Brain microvascular endothelial cell (primary cell): Measurements from ENCODE around the gene SKAP1.
"Not testable (repeated sequence)": the region's sequence is repeated elsewhere in the genome, so short reads cannot be mapped to it uniquely, and the experiment has no call there.

Source experiments
- DNase-seq: peaks from one replicate; pipeline ENCODE4 v3.0.0-alpha.2; 2020
- H3K27ac ChIP-seq: fragments of 250-450 bp; sonication (Bioruptor Pico); 2 replicates; pipeline ENCODE4 v1.5.1; 2020; ENCODE audit warnings: mild to moderate bottlenecking, moderate library complexity
- H3K27me3 ChIP-seq: fragments of 250-450 bp; sonication (Bioruptor Pico); replicated peaks from 2 replicates; pipeline ENCODE4 v1.5.1; 2020; ENCODE audit warnings: mild to moderate bottlenecking
- H3K36me3 ChIP-seq: fragments of 250-450 bp; sonication (Bioruptor Pico); replicated peaks from 2 replicates; pipeline ENCODE4 v1.5.1; 2020; ENCODE audit warnings: mild to moderate bottlenecking
- H3K4me3 ChIP-seq: 2 replicates; pipeline ENCODE4 v1.5.1; 2011; ENCODE audit warnings: low read depth, mild to moderate bottlenecking, control low read depth, low read length, moderate library complexity
- in situ Hi-C: cut with HindIII; loops from 2 replicates; pipeline ENCODE4 v1.10.0; 2017; ENCODE audit warnings: low sequenced_read_pairs, low pct_ligation_motif_present
- TF ChIP-seq, protein P1 (sequence below): IDR thresholded peaks from 2 replicates; pipeline ENCODE4 v1.5.1; 2011; ENCODE audit warnings: low read depth, mild to moderate bottlenecking, moderate library complexity, low read length, control low read depth, inconsistent platforms; ENCODE audit errors: missing control alignments

SKAP1 gene

DNA sequence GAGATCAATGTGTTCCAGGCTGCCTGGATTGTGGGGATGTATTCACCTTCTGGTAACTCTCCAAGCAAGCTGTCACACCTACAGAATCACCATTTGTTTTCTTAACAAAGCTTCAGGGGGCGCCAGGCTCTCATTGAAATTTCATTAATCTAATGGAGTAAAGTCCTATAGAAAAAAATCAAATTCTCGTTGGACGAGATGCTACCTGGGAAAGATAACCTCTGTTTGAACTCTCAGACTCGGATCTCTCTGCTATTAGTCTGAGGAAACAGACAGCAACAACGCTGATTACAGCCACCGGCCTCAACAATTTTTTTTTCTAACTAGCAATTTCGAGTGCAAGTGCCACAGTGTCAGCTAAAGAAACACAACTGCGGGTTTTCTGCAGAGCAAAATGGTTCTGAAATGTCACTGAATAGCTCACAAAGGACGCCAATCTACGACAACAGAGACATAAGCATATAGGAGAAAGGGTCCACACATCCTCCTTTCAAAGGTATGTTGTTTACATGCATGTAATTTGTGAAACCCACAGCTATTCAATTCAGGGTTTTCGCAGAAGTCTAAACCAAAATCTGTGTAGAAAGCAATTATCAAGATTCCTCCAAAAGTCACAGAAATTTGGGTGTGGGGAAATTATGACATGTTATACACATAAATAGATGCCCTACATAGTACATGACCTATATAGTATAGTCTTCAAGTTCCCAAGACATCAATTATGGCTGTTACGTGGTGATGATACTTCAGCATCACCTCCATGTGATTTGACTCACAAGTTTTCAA, 135.8 kb downstream of the SKAP1 start:
- Histone ChIP-seq H3K27me3 (no peaks in the 10 kb centered on the region), H3K4me3 (no peak overlapping the region), H3K27ac (no peak overlapping the region), H3K36me3 (no peaks in the 10 kb centered on the region)
- DNase-seq, result no peak
- in situ Hi-C loops, result no loop called here
- TF ChIP-seq, protein P1, sequence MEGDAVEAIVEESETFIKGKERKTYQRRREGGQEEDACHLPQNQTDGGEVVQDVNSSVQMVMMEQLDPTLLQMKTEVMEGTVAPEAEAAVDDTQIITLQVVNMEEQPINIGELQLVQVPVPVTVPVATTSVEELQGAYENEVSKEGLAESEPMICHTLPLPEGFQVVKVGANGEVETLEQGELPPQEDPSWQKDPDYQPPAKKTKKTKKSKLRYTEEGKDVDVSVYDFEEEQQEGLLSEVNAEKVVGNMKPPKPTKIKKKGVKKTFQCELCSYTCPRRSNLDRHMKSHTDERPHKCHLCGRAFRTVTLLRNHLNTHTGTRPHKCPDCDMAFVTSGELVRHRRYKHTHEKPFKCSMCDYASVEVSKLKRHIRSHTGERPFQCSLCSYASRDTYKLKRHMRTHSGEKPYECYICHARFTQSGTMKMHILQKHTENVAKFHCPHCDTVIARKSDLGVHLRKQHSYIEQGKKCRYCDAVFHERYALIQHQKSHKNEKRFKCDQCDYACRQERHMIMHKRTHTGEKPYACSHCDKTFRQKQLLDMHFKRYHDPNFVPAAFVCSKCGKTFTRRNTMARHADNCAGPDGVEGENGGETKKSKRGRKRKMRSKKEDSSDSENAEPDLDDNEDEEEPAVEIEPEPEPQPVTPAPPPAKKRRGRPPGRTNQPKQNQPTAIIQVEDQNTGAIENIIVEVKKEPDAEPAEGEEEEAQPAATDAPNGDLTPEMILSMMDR, result no peak

DNA sequence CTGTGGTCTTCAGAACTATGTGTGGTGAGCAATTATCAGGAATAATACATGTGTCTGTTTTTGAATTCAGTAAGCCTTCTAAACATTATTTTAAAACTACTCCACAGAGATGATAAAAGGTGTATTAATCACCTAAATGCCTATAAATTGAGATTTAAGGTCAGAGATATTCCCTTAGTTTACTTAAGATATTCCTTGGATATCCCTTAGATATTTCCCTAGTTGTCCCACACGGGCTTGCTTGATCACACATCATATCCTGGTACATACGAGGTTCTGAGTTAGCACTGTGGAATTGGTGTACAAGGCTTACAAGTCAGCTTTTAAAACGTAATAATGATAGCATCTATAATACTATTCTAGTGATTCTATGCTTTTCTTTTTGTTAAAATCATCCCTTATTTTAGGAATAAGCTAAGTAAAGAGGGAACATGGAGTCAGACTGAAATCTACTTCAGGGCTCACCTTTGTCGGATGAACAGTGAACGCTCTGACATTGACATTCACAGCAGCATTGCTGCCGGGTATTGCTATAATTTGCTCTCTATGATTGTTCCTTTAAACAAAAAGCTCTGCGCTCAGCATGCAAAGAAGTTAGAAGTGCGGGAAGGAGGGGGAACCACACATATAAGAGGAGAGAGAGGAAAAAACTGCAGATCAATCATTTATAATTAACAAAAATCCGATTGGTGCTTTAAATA, 136.5 kb downstream of the SKAP1 start:
- Histone ChIP-seq H3K4me3 (no peak overlapping the region), H3K27ac (no peak overlapping the region), H3K36me3 (no peaks in the 10 kb centered on the region), H3K27me3 (no peaks in the 10 kb centered on the region)
- DNase-seq, result no peak
- TF ChIP-seq, protein P1, result no peak
- in situ Hi-C loops, result no loop called here

DNA sequence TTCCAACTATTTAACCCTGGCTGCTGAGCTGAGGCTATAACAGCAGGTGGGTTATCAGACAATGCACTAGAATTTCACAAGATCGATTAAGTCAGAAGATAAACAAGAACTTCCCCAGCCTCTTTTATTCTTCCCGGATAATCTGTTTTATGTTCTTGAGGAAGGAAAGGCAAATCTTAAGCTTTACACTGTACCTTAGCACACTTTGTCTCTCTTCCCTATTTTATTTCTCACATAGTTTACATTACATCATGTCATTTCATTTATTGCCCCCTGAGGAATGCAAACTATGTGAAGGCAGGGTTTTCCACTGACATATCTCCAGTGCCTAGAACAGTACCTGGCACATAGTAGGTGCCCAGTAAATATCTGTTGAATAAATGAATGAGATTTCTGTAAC, 139.6 kb downstream of the SKAP1 start:
- TF ChIP-seq, protein P1, result no peak
- Histone ChIP-seq H3K27ac (no peak overlapping the region), H3K36me3 (no peaks in the 10 kb centered on the region), H3K4me3 (no peak overlapping the region), H3K27me3 (peaks cover 2% of the 10 kb centered on the region)
- DNase-seq, result no peak
- in situ Hi-C loops, result no loop called here

DNA sequence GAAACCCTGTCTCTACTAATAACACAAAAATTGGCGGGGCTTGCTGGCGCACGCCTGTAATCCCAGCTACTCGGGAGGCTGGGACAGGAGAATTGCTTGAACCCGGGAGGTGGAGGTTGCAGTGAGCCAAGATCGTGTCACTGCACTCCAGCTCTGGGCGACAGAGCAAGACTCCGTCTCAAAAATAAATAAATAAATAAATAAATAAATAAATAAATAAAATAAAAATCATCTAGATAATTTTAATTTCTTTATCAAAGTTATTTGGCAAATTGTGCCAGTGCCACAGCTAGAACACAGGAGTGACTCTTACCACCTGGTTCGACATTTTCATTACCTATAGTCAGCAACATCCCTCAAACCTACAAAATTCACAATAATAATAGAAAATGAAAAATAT, 143.1 kb downstream of the SKAP1 start:
- H3K27ac ChIP-seq, H3K27me3 ChIP-seq, in situ Hi-C loops, DNase-seq, H3K4me3 ChIP-seq, H3K36me3 ChIP-seq: not testable (repeated sequence)

DNA sequence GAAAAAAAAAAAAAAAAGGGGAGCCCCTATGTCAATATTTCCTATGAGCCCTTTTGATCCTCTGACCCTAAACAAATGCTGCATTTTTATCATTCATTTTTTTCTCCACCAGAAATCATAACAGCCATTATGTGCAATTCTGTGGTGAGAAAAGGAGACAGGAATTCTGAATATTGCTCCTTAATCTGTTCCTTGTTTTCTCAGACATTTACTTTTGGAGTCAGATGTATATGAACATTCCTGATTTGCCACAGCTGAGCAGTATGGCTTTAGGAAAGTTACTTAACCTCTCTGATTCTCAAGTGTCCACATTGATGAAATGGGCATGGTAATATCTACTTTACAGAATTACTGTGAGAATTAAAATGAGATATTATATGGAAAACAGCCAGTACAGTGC, 144.4 kb downstream of the SKAP1 start:
- TF ChIP-seq, protein P1, result no peak
- H3K36me3 ChIP-seq, result no peaks in the 10 kb centered on the region
- H3K27me3 ChIP-seq, result peaks cover 2% of the 10 kb centered on the region
- no peak overlapping the region for H3K27ac ChIP-seq
- no peak for DNase-seq
- no peak overlapping the region for H3K4me3 ChIP-seq
- in situ Hi-C loops, result no loop called here

DNA sequence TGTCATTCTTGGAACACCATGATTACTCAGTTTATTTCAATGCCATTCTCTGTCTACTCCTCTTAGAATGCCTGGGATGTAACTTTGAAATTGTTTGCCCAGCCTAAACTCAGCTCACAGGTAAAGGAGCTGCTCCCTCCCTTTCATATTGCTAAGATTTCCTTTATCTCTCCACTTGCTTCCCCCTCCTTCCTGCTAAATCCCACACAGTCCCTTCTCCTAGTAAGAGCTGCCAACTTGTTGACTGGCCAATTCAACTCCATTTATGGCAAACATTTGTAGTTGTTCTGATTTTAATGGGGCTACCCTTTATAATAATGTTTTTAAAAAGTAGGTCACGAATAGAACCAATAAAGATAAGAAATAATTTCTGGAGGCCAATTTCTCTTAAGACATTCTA, 146.1 kb downstream of the SKAP1 start:
- H3K27me3 ChIP-seq, result peaks cover 2% of the 10 kb centered on the region
- H3K27ac ChIP-seq, result no peak overlapping the region
- TF ChIP-seq, protein P1, result no peak
- in situ Hi-C loops, result no loop called here
- no peak overlapping the region for H3K4me3 ChIP-seq
- no peak for DNase-seq
- H3K36me3 ChIP-seq, result no peaks in the 10 kb centered on the region
